ENCODE measurements around the gene ZDHHC21.

Gene ZDHHC21

GRCh38 chr9:14618836-14619420 lies 74.3 kb downstream of the ZDHHC21 start:
- H3K4me3 ChIP-seq (ENCODE audit: low read depth, low read length), result no peak overlapping the region

- no peak overlapping the region for H3K4me3 ChIP-seq (ENCODE audit: low read depth, low read length)
Measured at GRCh38 chr9:14616188-14616982, 76.8 kb downstream of the ZDHHC21 start.

- H3K4me3 ChIP-seq (ENCODE audit: low read depth, low read length), result no peak overlapping the region
Measured at GRCh38 chr9:14608540-14608939, 84.7 kb downstream of the ZDHHC21 start.

- H3K4me3 ChIP-seq (ENCODE audit: low read depth, low read length), result no peak overlapping the region
Measured at GRCh38 chr9:14597171-14597799, 95.9 kb downstream of the ZDHHC21 start.

DNA sequence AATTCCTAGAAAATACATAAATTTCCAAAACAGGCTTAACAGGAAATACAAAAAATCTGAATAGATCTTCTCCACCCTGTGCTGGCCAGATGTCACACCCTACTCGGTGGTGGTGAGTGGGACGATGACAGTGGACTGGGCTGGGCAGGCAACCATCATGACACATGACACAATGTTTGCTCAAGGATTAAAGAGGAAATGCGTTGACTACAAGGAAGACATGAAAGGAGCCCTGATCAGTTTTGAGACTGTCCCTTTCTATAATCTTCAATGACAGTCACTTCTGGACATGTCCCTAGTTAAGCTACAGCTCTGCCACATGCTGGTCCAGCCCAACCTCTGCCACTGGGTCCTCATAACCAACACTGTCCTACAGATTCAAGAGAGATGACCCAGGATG lies 99.8 kb downstream of the ZDHHC21 start:
- no peak overlapping the region for H3K4me3 ChIP-seq (ENCODE audit: low read depth, low read length)

GRCh38 chr9:14591411-14591810 lies 101.8 kb downstream of the ZDHHC21 start:
- H3K4me3 ChIP-seq (ENCODE audit: low read depth, low read length), result no peak overlapping the region

- no peak overlapping the region for H3K4me3 ChIP-seq (ENCODE audit: low read depth, low read length)
Measured at GRCh38 chr9:14585730-14586473, 107.3 kb downstream of the ZDHHC21 start.

GRCh38 chr9:14584571-14584970 lies 108.7 kb downstream of the ZDHHC21 start:
- H3K4me3 ChIP-seq (ENCODE audit: low read depth, low read length), result no peak overlapping the region

DNA sequence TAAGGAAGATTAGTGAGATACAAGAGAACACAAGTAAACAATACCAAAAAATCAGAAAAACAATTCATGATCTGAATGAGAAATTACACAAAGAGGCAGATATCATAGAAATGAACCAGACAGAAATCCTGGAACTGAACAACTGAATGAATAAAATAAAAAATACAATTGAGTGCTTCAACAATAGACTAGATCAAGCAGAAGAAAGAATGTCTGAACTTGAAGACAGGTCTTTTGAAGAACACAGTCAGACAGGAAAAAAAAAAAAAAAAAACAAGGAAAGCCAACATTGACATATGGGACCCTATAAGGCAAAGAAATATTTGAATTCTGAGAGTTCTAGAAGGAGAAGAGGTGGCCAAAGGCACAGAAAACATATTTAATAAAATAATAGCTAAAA lies 115.2 kb downstream of the ZDHHC21 start:
- H3K4me3 ChIP-seq (ENCODE audit: low read depth, low read length), result no peak overlapping the region

GRCh38 chr9:14574173-14574572 lies 119.1 kb downstream of the ZDHHC21 start:
- no peak overlapping the region for H3K4me3 ChIP-seq (ENCODE audit: low read depth, low read length)

DNA sequence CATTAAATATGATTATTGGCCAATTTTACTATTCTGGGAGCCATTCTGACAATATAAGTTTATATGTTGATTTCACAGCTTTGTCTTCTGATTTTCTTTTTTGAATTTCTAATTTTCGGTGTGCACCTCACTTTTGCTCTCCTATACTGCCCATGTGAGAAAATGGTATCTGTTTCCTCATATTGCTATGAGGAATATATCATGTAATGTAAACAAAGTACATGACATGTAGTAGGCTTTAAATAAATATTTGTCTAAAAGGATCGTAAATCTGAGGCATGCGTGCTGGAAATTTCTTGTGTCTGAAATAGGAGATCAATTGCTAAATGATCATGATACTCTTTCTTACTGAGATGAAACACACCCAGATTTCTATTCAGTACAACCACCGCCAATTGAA lies 119.9 kb downstream of the ZDHHC21 start:
- no peak overlapping the region for H3K4me3 ChIP-seq (ENCODE audit: low read depth, low read length)

GRCh38 chr9:14565352-14566016 lies 127.7 kb downstream of the ZDHHC21 start:
- no peak overlapping the region for H3K4me3 ChIP-seq (ENCODE audit: low read depth, low read length)

DNA sequence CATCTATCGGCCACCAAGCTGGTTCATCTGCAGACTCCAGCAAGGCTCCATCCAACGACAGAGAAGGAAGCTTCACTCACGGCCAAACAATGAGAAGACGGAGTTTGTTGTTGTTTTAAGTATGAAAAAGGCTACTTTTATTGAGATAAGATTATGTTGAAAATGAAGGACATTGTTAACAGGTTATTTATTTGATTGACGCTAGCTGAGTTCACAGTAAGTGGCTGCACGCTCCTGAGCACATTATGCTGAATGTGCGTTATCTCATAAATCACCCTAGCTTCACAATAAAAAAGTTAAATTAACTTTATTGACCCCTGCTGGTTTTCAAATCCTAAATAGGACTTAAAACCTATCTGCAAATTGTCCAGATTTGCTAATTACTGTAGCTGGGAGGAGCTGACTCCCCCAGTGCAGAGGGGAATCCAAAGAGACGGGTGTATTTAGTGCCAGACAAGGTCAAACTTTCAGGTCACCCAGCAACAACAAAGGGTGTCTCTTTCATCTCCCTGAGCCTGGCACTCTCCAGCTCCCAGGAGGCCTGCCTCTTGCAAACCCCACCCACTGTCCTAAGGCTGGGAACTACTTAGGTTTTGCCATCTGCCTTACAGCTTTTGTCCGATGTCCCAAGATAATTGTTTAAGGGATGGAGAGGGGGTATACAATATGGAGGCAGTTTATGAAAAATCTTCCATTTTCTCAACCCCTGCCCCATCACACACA lies 129.2 kb downstream of the ZDHHC21 start:
- no peak overlapping the region for H3K4me3 ChIP-seq (ENCODE audit: low read depth, low read length)

DNA sequence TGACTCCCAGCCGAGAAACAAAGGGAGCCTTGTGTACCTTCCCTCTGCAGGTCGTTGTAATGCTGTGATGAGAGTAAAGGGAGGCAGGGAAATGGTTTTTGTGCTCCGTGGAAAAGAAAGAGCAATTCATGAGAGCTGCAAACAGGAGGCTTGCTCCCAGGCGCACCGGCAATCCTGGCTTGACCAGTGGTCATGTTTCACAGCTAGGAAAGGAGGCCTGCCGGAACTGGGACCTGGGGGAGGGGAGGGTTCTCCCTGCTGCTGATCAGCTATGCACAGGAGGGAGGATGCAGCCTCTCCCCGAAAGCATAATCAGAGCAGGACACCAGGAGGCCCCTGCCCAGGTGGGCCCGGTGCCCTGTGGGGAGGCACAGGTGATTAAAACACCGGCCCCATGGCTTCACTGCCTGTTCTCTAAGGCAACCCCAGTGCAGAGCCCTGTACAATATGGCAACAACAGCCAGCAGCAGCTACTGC lies 131.3 kb downstream of the ZDHHC21 start:
- no peak overlapping the region for H3K4me3 ChIP-seq (ENCODE audit: low read depth, low read length)

Measured in iPS-11a (cell line).